Measurements from ENCODE around the gene NSUN4. TPM values are rescaled to one million over a fixed set of nuclear protein-coding genes. Genes with fewer than 3 reads are reported as not detected.

NSUN4 gene
- total and polyA plus RNA-seq, 7 experiments from 2014 or later: 10.2 to 30.7 (median 28.7) TPM

DNA sequence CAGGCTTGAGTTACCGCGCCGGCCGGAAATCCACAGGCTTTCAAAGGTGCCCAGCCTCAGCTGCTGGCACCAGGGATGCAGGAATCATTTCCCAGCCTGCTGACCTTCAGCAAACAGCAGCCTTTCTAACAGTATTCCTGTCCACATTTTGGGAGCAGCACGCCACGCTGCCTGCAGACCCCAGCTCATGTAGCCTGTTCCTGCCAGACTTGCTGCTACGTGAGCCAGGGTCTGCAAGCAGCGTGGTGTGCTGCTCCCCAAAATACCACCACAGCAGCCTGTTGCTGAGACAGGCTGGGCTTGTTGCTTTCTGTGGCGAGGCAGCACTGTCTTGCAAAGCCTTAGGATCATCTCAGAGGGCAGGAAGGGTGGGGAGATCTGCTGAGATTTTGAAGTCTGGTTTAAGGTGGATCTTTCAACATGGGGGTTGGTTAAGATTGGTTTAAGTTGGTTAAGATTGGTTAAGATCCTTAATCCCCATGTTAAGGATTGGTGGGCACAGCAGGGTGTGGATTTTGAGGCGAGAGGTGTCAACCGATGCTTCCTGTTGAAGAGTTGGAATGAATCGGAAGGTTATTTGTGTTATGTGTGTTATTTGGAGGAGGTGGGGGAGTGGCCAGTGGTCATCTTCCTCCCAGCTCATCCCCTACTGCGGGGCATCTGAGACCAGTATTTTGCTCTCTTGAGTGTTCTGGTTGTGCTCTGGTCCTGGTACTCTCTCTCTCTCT is 66.4 kb downstream of the NSUN4 start:
- no peak overlapping the region for H3K27ac ChIP-seq (ENCODE audit: low read depth, low read length)
- no peak overlapping the region for H3K27ac Mint-ChIP-seq
- peak overlapping the region in 2 of 10 donors; percentile 40 to 42 for H3K4me3 Mint-ChIP-seq
- no peak overlapping the region for H3K4me3 ChIP-seq (ENCODE audit: low read length)
- H3K36me3 ChIP-seq (ENCODE audit: control insufficient read depth in 2 of 3, insufficient read depth in 3 of 3, low read length in 3 of 3): no peaks in the 10 kb centered on the region
- H3K9me3 ChIP-seq (ENCODE audit: control insufficient read depth in 2 of 3, low read length in 3 of 3): no peaks in the 10 kb centered on the region
- H3K36me3 Mint-ChIP-seq: peaks cover 0 to 17% (median 0%) of the 10 kb centered on the region in 5 donors
- intact Hi-C loops (cut with micrococcal nuclease): loop anchor here (1.0 kb wide), 2 partner anchors 121 to 318 kb away; no protein-coding TSS in a partner anchor
- ChIA-PET POLR2A (no interaction called here), CTCF (interaction anchor here (1.1 kb wide), 1 partner anchor 40 kb away, joined by 3 read pairs; no protein-coding TSS in a partner anchor)
- ATAC-seq (no peak), DNase-seq (no peak)
- no peaks in the 10 kb centered on the region for H3K27me3 ChIP-seq (ENCODE audit: control insufficient read depth in 2 of 2, insufficient read depth in 2 of 2, low read length in 2 of 2)
- peaks cover 0 to 7% (median 0%) of the 10 kb centered on the region in 7 donors for H3K4me1 Mint-ChIP-seq
- no peaks in the 10 kb centered on the region for H3K27me3 Mint-ChIP-seq
- no peaks in the 10 kb centered on the region for H3K9me3 Mint-ChIP-seq
- H3K4me1 ChIP-seq (ENCODE audit: control insufficient read depth in 2 of 2, insufficient read depth in 2 of 2, low read length in 2 of 2): no peaks in the 10 kb centered on the region

DNA sequence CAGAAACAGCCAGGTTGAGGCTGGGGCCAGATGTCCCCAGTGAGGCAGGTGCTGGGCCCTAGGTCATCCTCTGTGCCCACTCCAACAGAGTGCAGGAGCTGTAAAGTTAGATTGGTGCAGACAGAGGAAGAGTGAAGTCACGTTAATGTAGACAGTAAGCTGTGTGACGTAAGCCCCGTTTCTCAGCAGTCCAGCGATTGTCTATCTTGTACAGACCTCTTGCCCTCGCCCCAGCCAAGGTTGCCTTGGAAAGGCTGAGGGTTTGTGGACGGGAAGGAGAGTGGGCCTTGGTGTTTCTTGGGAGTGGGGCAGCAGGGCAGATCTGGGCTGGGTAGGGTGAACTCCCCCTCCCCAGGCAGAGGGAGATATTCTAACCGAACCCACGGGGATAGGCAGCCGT is 67.0 kb downstream of the NSUN4 start:
- no peaks in the 10 kb centered on the region for H3K4me1 ChIP-seq (ENCODE audit: control insufficient read depth in 2 of 2, insufficient read depth in 2 of 2, low read length in 2 of 2)
- no peaks in the 10 kb centered on the region for H3K36me3 ChIP-seq (ENCODE audit: control insufficient read depth in 2 of 3, insufficient read depth in 3 of 3, low read length in 3 of 3)
- DNase-seq (no peak), ATAC-seq (no peak)
- Mint-ChIP-seq H3K36me3 (peaks cover 0 to 17% (median 0%) of the 10 kb centered on the region in 5 donors), H3K4me3 (peak overlapping the region in 1 of 10 donors; percentile 42), H3K4me1 (peaks cover 0 to 7% (median 0%) of the 10 kb centered on the region in 7 donors), H3K27ac (no peak overlapping the region), H3K9me3 (no peaks in the 10 kb centered on the region), H3K27me3 (no peaks in the 10 kb centered on the region)
- H3K9me3 ChIP-seq (ENCODE audit: control insufficient read depth in 2 of 3, low read length in 3 of 3): no peaks in the 10 kb centered on the region
- ChIA-PET CTCF (interaction anchor here (0.6 to 1.1 kb wide), 2 partner anchors 40 to 307 kb away, joined by 3 to 4 read pairs; no protein-coding TSS in a partner anchor), POLR2A (no interaction called here)
- H3K27ac ChIP-seq (ENCODE audit: low read depth, low read length): no peak overlapping the region
- no peak overlapping the region for H3K4me3 ChIP-seq (ENCODE audit: low read length)
- no peaks in the 10 kb centered on the region for H3K27me3 ChIP-seq (ENCODE audit: control insufficient read depth in 2 of 2, insufficient read depth in 2 of 2, low read length in 2 of 2)
- intact Hi-C loops (cut with micrococcal nuclease): no loop called here

DNA sequence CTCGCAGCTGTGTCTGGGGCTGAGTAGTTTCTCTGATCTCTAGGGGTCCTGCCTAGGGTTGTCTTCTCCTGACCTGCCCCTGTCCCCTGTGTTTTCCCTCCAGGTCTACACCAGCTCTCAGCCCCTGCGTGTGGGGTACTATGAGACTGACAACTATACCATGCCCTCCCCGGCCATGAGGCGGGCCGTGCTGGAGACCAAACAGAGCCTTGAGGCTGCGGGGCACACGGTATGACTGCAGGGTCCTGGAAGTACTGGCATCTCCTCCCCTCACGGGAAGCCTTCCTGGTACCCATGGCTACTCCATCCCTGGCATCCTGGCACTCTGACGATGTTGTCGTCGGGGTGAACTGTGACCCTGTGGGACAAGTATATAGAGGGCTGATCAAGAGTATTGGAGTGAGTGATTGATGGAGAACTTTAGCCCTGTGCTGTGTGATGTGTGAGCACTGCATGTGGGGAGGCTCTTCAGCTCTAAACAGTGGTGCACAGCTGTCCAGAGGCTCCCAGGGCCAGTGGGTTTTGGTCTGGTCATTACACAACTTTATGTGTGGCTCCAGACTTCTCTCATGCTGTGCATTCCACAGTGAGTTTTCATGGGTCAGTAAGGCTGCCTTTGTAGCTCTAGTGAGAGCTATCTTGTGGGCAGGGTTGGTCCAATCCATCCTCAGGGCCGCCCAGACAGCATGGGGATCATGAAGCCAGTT is 67.9 kb downstream of the NSUN4 start:
- Mint-ChIP-seq H3K4me1 (peaks cover 0 to 7% (median 0%) of the 10 kb centered on the region in 7 donors), H3K27me3 (no peaks in the 10 kb centered on the region), H3K9me3 (no peaks in the 10 kb centered on the region), H3K27ac (no peak overlapping the region), H3K36me3 (peaks cover 0 to 14% (median 0%) of the 10 kb centered on the region in 5 donors), H3K4me3 (no peak overlapping the region)
- no peaks in the 10 kb centered on the region for H3K36me3 ChIP-seq (ENCODE audit: control insufficient read depth in 2 of 3, insufficient read depth in 3 of 3, low read length in 3 of 3)
- DNase-seq (no peak), ATAC-seq (no peak)
- H3K27ac ChIP-seq (ENCODE audit: low read depth, low read length): no peak overlapping the region
- ChIA-PET CTCF (no interaction called here), POLR2A (no interaction called here)
- H3K27me3 ChIP-seq (ENCODE audit: control insufficient read depth in 2 of 2, insufficient read depth in 2 of 2, low read length in 2 of 2): no peaks in the 10 kb centered on the region
- H3K4me3 ChIP-seq (ENCODE audit: low read length): no peak overlapping the region
- no peaks in the 10 kb centered on the region for H3K4me1 ChIP-seq (ENCODE audit: control insufficient read depth in 2 of 2, insufficient read depth in 2 of 2, low read length in 2 of 2)
- no peaks in the 10 kb centered on the region for H3K9me3 ChIP-seq (ENCODE audit: control insufficient read depth in 2 of 3, low read length in 3 of 3)
- intact Hi-C loops (cut with micrococcal nuclease): no loop called here

DNA sequence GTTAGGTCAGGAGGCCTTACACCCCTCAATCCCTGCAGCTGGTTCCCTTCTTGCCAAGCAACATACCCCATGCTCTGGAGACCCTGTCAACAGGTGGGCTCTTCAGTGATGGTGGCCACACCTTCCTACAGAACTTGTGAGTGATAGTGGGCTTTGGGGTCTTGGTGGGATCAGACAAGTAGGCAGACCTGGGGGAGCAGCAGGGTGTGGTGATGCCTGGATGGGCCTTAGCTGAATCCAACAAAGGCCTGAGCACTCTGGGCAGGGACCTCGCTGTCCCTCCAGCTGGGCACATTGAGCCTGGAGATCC is 68.4 kb downstream of the NSUN4 start:
- DNase-seq: no peak
- H3K27ac ChIP-seq (ENCODE audit: low read depth, low read length): no peak overlapping the region
- H3K36me3 Mint-ChIP-seq: peaks cover 0 to 13% (median 0%) of the 10 kb centered on the region in 5 donors
- no peaks in the 10 kb centered on the region for H3K27me3 Mint-ChIP-seq
- no peak overlapping the region for H3K4me3 ChIP-seq (ENCODE audit: low read length)
- CTCF ChIA-PET: interaction anchor here (1.4 kb wide), 1 partner anchor 36 kb away, joined by 3 read pairs; no protein-coding TSS in a partner anchor
- no peak overlapping the region for H3K27ac Mint-ChIP-seq
- POLR2A ChIA-PET: no interaction called here
- no peak overlapping the region for H3K4me3 Mint-ChIP-seq
- no peak for ATAC-seq
- H3K4me1 Mint-ChIP-seq: peaks cover 0 to 7% (median 0%) of the 10 kb centered on the region in 7 donors
- H3K9me3 Mint-ChIP-seq: no peaks in the 10 kb centered on the region
- no peaks in the 10 kb centered on the region for H3K36me3 ChIP-seq (ENCODE audit: control insufficient read depth in 2 of 3, insufficient read depth in 3 of 3, low read length in 3 of 3)
- no peaks in the 10 kb centered on the region for H3K4me1 ChIP-seq (ENCODE audit: control insufficient read depth in 2 of 2, insufficient read depth in 2 of 2, low read length in 2 of 2)
- no peaks in the 10 kb centered on the region for H3K27me3 ChIP-seq (ENCODE audit: control insufficient read depth in 2 of 2, insufficient read depth in 2 of 2, low read length in 2 of 2)
- H3K9me3 ChIP-seq (ENCODE audit: control insufficient read depth in 2 of 3, low read length in 3 of 3): no peaks in the 10 kb centered on the region
- intact Hi-C loops (cut with micrococcal nuclease): no loop called here

DNA sequence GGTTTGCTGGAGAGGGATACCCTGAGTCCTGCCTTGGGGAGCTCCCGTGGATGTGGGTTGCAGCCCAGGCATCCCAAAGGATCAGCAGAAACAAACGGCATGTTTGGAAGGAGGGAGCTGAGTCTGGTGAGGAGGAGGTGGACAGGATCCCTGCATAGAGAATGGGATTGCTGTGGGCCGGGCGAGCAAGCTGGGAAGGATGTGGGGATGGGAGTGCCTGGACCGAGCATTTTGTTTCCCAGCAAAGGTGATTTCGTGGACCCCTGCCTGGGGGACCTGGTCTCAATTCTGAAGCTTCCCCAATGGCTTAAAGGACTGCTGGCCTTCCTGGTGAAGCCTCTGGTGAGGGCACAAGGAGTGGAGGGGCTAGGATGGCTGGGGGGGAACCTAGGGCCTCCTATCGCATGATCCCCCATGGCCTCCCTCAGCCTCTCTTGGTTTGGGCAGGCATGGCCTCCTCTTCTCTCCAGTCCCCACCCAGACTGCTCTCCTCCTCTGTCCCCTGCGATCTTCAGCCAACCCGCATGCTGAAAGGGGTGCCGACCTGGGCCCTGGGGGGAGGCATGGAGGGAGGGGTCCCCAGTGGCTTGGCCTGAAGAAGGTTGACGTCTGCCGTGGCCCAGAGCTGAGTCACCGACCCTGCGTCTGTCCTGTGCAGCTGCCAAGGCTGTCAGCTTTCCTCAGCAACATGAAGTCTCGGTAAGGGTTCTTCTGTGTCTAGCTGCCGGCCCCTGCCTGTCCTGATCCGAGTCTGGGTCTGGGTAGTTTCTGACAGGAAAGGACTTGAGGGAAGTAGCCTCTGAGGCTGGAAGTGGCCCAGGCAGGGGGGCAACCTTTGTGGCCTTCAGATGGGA is 69.8 kb downstream of the NSUN4 start:
- DNase-seq (no peak), ATAC-seq (no peak)
- H3K4me3 ChIP-seq (ENCODE audit: low read length): no peak overlapping the region
- ChIA-PET CTCF (interaction anchor here (1.4 kb wide), 1 partner anchor 35 kb away, joined by 3 read pairs; no protein-coding TSS in a partner anchor), POLR2A (no interaction called here)
- H3K27me3 ChIP-seq (ENCODE audit: control insufficient read depth in 2 of 2, insufficient read depth in 2 of 2, low read length in 2 of 2): no peaks in the 10 kb centered on the region
- H3K27ac ChIP-seq (ENCODE audit: low read depth, low read length): no peak overlapping the region
- intact Hi-C loops (cut with micrococcal nuclease): no loop called here
- Mint-ChIP-seq H3K4me1 (peaks cover 0 to 7% (median 0%) of the 10 kb centered on the region in 7 donors), H3K9me3 (no peaks in the 10 kb centered on the region), H3K4me3 (no peak overlapping the region), H3K27me3 (no peaks in the 10 kb centered on the region), H3K27ac (no peak overlapping the region), H3K36me3 (peaks cover 0 to 14% (median 0%) of the 10 kb centered on the region in 5 donors)
- H3K9me3 ChIP-seq (ENCODE audit: control insufficient read depth in 2 of 3, low read length in 3 of 3): no peaks in the 10 kb centered on the region
- no peaks in the 10 kb centered on the region for H3K36me3 ChIP-seq (ENCODE audit: control insufficient read depth in 2 of 3, insufficient read depth in 3 of 3, low read length in 3 of 3)
- no peaks in the 10 kb centered on the region for H3K4me1 ChIP-seq (ENCODE audit: control insufficient read depth in 2 of 2, insufficient read depth in 2 of 2, low read length in 2 of 2)

DNA sequence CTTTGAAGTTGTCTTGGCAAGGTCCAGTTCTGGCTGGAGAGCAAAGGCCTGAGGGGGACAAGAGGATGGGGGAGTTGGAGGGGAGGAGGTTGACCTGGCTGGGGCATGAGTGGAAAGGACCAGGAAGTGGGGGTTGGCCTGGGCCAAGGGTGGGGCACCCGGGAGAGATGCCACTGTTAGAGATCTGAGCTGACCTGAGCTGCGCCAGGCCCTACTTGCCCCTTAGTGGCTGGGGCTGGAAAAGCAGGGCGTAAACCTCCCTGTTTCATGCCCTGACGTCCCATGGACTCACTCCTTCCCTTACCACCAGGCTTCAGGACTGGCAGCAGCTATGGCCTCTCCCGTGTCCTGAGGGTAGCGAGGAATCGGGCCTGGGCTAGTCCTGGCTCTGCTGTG is 70.4 kb downstream of the NSUN4 start:
- no peak overlapping the region for H3K27ac ChIP-seq (ENCODE audit: low read depth, low read length)
- no peaks in the 10 kb centered on the region for H3K27me3 Mint-ChIP-seq

More for the DNA sequence above, 70.4 kb downstream of the NSUN4 start:
- Histone ChIP-seq H3K4me3 (ENCODE audit: low read length) (no peak overlapping the region), H3K36me3 (ENCODE audit: control insufficient read depth in 2 of 3, insufficient read depth in 3 of 3, low read length in 3 of 3) (no peaks in the 10 kb centered on the region), H3K9me3 (ENCODE audit: control insufficient read depth in 2 of 3, low read length in 3 of 3) (no peaks in the 10 kb centered on the region), H3K4me1 (ENCODE audit: control insufficient read depth in 2 of 2, insufficient read depth in 2 of 2, low read length in 2 of 2) (no peaks in the 10 kb centered on the region), H3K27me3 (ENCODE audit: control insufficient read depth in 2 of 2, insufficient read depth in 2 of 2, low read length in 2 of 2) (no peaks in the 10 kb centered on the region)
- DNase-seq (no peak), ATAC-seq (no peak)
- Mint-ChIP-seq H3K9me3 (no peaks in the 10 kb centered on the region), H3K36me3 (peaks cover 0 to 14% (median 0%) of the 10 kb centered on the region in 5 donors), H3K27ac (no peak overlapping the region), H3K4me1 (peaks cover 0 to 7% (median 0%) of the 10 kb centered on the region in 7 donors), H3K4me3 (no peak overlapping the region)
- intact Hi-C loops (cut with micrococcal nuclease): no loop called here
- ChIA-PET CTCF (no interaction called here), POLR2A (no interaction called here)

Measured in naive thymus-derived CD4-positive, alpha-beta T cell (primary cell).